LNCaP clone FGC (cell line): Measurements from ENCODE around the gene IL6R.

Experiments used
- DNase-seq: peaks from one replicate; pipeline ENCODE4 v3.0.0-alpha.2; 2011; ENCODE audit warnings: low read depth
- H3K4me3 ChIP-seq: 2 replicates; pipeline ENCODE4 v1.5.1; 2011; ENCODE audit warnings: mild to moderate bottlenecking, low read depth, low read length, control low read depth
- CTCF ChIP-seq: IDR thresholded peaks from 2 replicates; pipeline ENCODE4 v1.5.1; 2012; ENCODE audit warnings: mild to moderate bottlenecking; ENCODE audit not compliant: control insufficient read depth, insufficient read depth; ENCODE audit errors: extremely low read depth

The IL6R gene

DNA sequence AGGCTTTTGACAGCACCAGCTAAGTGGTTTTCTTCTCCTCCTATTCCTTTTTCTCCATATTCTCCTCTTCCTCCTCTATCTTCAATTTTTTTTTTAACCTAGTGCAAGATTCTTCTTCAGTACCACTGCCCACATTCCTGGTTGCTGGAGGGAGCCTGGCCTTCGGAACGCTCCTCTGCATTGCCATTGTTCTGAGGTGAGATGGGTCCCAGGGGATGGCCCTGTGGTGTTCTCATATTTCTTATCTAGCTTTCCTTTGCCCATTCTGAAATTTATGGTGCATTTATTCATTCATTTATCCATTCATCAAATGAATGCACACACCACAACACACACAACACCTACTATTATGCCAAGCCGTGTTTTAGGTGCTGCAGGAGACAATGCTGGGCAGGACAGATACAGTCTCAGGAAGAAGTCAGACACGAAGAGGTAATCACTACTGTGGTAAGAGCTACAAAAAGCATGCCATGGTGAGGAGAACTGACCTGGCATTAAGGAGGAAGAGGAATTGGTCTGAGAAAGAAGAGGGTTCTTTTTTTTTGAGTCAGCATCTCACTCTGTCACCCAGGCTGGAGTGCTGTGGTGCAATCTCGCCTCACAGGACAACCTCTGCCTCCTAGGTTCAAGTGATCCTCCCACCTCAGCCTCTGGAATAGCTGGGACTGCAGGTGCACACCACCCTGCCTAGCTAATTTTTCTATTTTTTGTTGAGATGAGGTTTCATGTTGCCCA, 49.4 kb downstream of the IL6R start:
- H3K4me3 ChIP-seq: no peak overlapping the region
- TF ChIP-seq CTCF: no peak
- no peak for DNase-seq

DNA sequence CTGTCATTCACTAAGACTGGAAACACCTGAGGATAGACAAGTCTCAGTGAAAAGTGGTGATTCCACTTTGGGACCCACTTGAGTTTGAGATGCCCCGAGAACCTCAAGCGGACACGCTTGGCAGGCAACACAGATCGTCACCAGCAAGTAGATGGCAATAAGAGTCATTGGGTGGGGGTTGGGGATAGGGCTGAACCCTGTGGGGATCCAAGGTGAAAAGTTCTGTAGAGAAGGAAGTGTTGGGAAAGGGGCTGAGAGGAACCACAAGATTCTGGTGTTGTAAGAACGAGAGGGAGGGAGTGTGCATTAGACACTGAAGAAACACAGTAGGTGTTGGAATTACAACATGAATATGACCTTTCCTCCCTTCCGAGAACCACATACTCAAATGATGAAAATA, 51.5 kb downstream of the IL6R start:
- H3K4me3 ChIP-seq: no peak overlapping the region
- DNase-seq: no peak
- no peak for TF ChIP-seq CTCF

DNA sequence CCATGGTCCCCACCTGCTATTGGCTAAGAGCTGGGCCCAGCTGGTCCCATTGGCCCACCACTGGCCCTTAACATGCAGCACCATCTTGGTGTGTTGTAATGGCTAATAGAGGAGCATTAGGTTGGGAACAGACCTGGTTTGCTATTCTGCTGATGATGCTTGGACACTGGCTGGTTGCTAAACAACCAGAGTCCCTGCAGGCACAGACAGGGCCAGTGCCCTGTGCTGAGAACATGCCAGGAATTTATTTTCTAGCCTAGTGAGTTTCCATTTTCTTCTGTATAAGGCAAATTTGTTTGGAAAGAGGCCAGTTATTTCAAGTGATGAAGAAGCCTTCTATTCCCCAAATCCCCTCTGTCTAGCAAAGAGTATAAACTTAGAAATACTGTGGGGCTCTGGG, 53.9 kb downstream of the IL6R start:
- TF ChIP-seq CTCF: no peak

GRCh38 chr1:154460695-154461260, 55.6 kb downstream of the IL6R start:
- H3K4me3 ChIP-seq: no peak overlapping the region
- no peak for TF ChIP-seq CTCF
- DNase-seq: no peak

More for the DNA sequence above, 53.9 kb downstream of the IL6R start:
- DNase-seq: no peak
- H3K4me3 ChIP-seq: no peak overlapping the region

GRCh38 chr1:154463512-154463990, 58.4 kb downstream of the IL6R start:
- TF ChIP-seq CTCF: no peak
- H3K4me3 ChIP-seq: no peak overlapping the region

DNA sequence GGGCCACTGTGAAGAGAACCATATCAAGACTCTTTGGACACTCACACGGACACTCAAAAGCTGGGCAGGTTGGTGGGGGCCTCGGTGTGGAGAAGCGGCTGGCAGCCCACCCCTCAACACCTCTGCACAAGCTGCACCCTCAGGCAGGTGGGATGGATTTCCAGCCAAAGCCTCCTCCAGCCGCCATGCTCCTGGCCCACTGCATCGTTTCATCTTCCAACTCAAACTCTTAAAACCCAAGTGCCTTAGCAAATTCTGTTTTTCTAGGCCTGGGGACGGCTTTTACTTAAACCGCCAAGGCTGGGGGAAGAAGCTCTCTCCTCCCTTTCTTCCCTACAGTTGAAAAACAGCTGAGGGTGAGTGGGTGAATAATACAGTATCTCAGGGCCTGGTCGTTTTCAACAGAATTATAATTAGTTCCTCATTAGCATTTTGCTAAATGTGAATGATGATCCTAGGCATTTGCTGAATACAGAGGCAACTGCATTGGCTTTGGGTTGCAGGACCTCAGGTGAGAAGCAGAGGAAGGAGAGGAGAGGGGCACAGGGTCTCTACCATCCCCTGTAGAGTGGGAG, 60.6 kb downstream of the IL6R start:
- DNase-seq: no peak
- no peak overlapping the region for H3K4me3 ChIP-seq
- no peak for TF ChIP-seq CTCF

More at GRCh38 chr1:154463512-154463990, 58.4 kb downstream of the IL6R start:
- DNase-seq: peak; percentile 21
